SJSA1 (cell line): Measurements from ENCODE around the gene HSPA1A. TPM values are rescaled to one million over a fixed set of nuclear protein-coding genes. Genes with fewer than 3 reads are reported as not detected.
A peak's percentile ranks its signal among the peaks of the same experiment; 100 is the strongest.
"Not testable (repeated sequence)": the region's sequence is repeated elsewhere in the genome, so short reads cannot be mapped to it uniquely, and the experiment has no call there.

Experiments
- DNase-seq, 2 experiments: peaks; one replicate each; pipeline ENCODE4 v3.0.0-alpha.2; 2015 to 2020; ENCODE audit warnings: low spot score in 2 of 2, low read depth in 1 of 2
- H3K27ac ChIP-seq: fragments of 250-450 bp; sonication (Bioruptor Pico); 2 replicates; pipeline ENCODE4 v1.5.1; 2020; ENCODE audit warnings: mild to moderate bottlenecking, moderate library complexity
- H3K27me3 ChIP-seq: fragments of 250-450 bp; sonication (Bioruptor Pico); replicated peaks from 2 replicates; pipeline ENCODE4 v1.5.1; 2020; ENCODE audit warnings: mild to moderate bottlenecking, moderate library complexity
- H3K36me3 ChIP-seq: fragments of 250-450 bp; sonication (Bioruptor Pico); 2 replicates; pipeline ENCODE4 v1.5.1; 2020; ENCODE audit warnings: mild to moderate bottlenecking
- H3K4me1 ChIP-seq: fragments of 250-450 bp; sonication (Bioruptor Pico); replicated peaks from 2 replicates; pipeline ENCODE4 v1.6.1; 2021; ENCODE audit warnings: mild to moderate bottlenecking
- H3K4me3 ChIP-seq: fragments of 250-450 bp; sonication (Bioruptor Pico); 2 replicates; pipeline ENCODE4 v1.5.1; 2020; ENCODE audit warnings: mild to moderate bottlenecking
- H3K9me3 ChIP-seq: fragments of 250-450 bp; sonication (Bioruptor Pico); replicated peaks from 2 replicates; pipeline ENCODE4 v1.5.1; 2020; ENCODE audit warnings: mild to moderate bottlenecking
- total RNA-seq: library from RNA; depleted of rRNA; stranded (reverse); fragments of >200 nt; shearing (Covaris generic); gene quantifications from 2 replicates; pipeline ENCODE4 v1.2.3, GENCODE V29; 2014

HSPA1A gene
- total RNA-seq, 1 experiment from 2014 or later, result 214 TPM

DNA sequence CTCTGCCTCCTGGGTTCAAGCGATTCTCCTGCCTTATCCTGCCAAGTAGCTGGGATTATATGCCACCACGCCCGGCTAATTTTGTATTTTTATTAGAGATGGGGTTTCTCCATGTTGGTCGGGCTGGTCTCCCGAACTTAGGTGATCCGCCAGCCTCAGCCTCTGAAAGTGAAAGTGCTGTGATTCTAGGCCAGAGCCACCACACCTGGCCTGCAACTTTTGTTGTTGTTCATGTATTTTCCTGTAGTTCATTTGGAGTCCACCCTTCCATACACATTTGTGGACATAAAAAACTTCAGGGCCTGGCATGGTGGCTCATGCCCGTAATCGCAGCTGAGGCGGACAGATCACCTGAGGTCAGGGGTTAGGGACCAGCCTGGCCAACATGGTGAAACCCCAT lies 26.7 kb downstream of the HSPA1A start:
- Histone ChIP-seq H3K27ac (no peak overlapping the region), H3K36me3 (peaks cover 50% of the 10 kb centered on the region), H3K9me3 (no peaks in the 10 kb centered on the region), H3K4me1 (peaks cover 17% of the 10 kb centered on the region), H3K4me3 (no peak overlapping the region), H3K27me3 (no peaks in the 10 kb centered on the region)
- DNase-seq, result no peak

DNA sequence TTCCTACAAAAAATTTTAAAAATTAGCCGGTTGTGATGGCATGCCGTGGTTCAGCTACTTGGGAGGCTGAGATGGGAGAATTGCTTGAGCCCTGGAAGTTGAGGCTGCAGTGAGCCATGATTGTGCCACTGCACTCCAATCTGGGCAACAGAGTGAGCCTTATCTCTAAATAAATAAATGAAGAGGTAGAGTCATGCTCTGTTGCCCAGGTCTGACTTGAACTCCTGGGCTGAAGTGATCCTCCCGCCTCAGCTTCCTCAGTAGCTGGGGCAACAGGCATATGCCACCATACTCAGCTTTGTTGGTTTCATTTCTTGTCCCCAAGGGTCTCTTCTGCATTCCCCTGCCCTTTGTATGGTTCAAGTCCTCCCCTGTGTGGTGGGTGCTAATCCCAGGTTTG lies 29.2 kb downstream of the HSPA1A start:
- peaks cover 25% of the 10 kb centered on the region for H3K36me3 ChIP-seq
- no peaks in the 10 kb centered on the region for H3K9me3 ChIP-seq
- no peaks in the 10 kb centered on the region; the same call in 1 of the 2 replicates for H3K4me1 ChIP-seq
- DNase-seq, result no peak
- H3K27me3 ChIP-seq, result no peaks in the 10 kb centered on the region
- H3K4me3 ChIP-seq, result no peak overlapping the region
- no peak overlapping the region for H3K27ac ChIP-seq

- no peaks in the 10 kb centered on the region for H3K27me3 ChIP-seq
- H3K36me3 ChIP-seq, result no peaks in the 10 kb centered on the region
- H3K4me3 ChIP-seq, result no peak overlapping the region
- H3K4me1 ChIP-seq, result no peaks in the 10 kb centered on the region
- DNase-seq, result no peak
- H3K9me3 ChIP-seq, result no peaks in the 10 kb centered on the region
- H3K27ac ChIP-seq, result no peak overlapping the region
Observed at GRCh38 chr6:31847276-31847978, 32.1 kb downstream of the HSPA1A start.

DNA sequence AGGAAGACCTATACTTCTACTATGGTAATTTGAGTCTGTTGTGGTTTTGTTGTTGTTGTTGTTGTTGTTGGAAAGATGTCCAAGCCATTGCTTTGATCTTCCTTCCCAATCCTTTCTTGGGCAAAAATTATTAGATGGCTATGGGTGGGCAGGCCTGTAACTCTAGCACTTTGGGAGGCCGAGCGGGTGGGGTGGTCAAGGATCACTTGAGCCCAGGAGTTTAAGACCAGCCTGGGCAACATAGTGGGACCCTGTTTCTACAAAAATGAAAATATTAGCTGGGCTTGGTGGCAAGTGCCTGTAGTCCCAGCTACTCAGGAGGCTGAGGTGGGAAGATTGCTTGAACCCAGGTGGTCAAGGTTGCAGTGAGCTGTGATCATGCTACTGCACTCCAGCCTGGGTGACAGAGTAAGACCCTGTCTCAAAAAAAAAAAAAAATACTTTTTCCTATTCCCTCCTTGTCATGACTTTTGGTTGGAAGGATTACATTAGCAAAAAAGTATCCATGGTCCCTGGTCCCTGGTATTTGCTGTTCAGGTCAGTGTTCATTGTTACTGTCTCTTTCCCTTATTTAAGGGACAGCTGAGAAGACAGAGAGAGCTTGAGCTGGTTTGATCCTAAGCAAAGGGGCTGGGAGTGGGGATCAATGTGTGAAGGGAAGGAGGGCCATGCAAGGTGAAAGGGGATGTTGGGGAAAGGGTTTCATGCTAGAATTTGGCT lies 35.6 kb downstream of the HSPA1A start:
- DNase-seq, result no peak
- no peaks in the 10 kb centered on the region for H3K4me1 ChIP-seq
- no peaks in the 10 kb centered on the region for H3K27me3 ChIP-seq
- no peak overlapping the region for H3K4me3 ChIP-seq
- no peaks in the 10 kb centered on the region for H3K9me3 ChIP-seq
- no peak overlapping the region for H3K27ac ChIP-seq
- H3K36me3 ChIP-seq, result no peaks in the 10 kb centered on the region

DNA sequence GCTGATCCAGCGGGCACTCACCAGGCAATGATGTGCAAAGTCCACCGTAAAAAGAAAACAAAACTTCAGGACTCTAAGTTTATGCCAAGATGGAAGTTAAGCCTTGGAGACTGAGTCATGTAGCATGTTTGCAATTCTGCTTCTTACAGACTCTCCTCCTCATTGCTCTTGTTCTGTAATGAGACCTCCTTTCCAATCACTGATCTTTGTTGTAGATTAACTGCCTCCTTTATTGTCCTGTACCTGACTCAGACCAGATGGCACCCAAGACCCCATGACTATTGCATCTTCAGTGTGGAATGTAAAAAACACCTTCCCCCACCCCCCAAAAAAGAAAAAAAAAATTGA lies 36.1 kb downstream of the HSPA1A start:
- no peak overlapping the region for H3K27ac ChIP-seq
- H3K27me3 ChIP-seq, result no peaks in the 10 kb centered on the region
- no peak for DNase-seq
- H3K36me3 ChIP-seq, result no peaks in the 10 kb centered on the region
- no peaks in the 10 kb centered on the region for H3K4me1 ChIP-seq
- no peak overlapping the region for H3K4me3 ChIP-seq
- no peaks in the 10 kb centered on the region for H3K9me3 ChIP-seq

GRCh38 chr6:31851980-31852718 lies 36.8 kb downstream of the HSPA1A start:
- not testable (repeated sequence) for H3K4me3 ChIP-seq, H3K9me3 ChIP-seq, H3K27me3 ChIP-seq, DNase-seq, H3K4me1 ChIP-seq, H3K27ac ChIP-seq, H3K36me3 ChIP-seq

DNA sequence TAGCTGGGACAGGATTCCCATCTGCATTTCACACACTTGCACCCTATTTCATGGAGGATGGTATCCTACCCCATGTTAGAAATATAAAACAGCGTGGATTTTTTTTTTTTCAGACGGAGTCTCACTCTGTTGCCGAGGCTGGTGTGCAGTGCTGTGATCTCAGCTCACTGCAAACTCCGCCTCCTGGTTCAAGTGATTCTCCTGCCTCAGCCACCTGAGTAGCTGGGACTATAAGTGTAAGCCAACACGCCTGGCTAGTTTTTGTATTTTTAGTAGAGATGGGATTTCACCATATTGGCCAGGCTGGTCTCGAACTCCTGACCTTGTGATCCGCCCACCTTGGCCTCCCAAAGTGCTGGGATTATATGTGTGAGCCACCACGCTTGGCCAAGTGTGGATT lies 42.4 kb downstream of the HSPA1A start:
- not testable (repeated sequence) for H3K4me1 ChIP-seq, H3K27ac ChIP-seq, H3K4me3 ChIP-seq, H3K9me3 ChIP-seq, H3K27me3 ChIP-seq, DNase-seq
- peaks cover 12% of the 10 kb centered on the region; the same call in 1 of the 2 replicates for H3K36me3 ChIP-seq

DNA sequence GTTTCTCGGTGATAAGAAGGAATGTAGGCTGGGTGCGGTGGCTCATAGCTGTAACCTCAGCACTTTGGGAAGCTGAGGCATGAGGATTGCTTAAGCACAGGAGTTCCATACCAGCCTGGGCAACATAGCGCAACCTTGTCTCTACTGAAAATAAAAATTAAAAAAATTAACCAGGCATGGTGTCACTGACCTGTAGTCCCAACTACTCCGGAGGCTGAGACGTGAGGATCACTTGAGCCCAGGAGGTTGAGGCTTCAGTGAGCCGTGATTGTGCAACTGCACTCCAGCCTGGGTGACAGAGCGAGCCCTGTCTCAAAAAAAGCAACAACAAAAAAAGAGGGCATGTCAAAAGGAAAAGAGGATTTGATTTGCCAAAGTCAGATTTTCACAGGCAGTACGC lies 43.4 kb downstream of the HSPA1A start:
- H3K27ac ChIP-seq, result no peak overlapping the region
- peaks cover 12% of the 10 kb centered on the region; the same call in 1 of the 2 replicates for H3K36me3 ChIP-seq
- H3K4me1 ChIP-seq, result peaks cover 12% of the 10 kb centered on the region
- no peak overlapping the region for H3K4me3 ChIP-seq
- H3K27me3 ChIP-seq, result no peaks in the 10 kb centered on the region
- H3K9me3 ChIP-seq, result no peaks in the 10 kb centered on the region
- DNase-seq, result no peak

DNA sequence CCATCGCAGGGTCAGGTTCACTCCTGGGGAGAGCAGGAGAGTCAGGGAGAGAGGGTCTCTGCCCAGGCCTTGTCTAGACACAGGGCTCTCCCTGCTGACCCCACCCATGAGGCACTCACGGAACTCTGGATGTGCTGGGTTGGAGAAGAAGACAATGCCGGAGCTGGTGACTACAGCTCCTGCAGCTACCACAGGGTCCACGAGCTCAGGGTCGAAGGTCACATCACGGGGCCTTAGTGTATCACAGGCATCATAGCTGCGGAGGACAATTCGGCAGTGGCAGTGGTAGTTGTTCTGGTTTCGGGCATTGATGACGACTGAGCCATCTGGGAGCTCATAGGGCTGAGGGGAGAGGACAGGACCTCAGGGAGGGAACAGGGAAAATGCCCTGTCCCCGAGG lies 44.6 kb downstream of the HSPA1A start:
- no peak overlapping the region for H3K4me3 ChIP-seq
- H3K4me1 ChIP-seq, result peaks cover 16% of the 10 kb centered on the region
- H3K27ac ChIP-seq, result no peak overlapping the region
- H3K9me3 ChIP-seq, result no peaks in the 10 kb centered on the region
- H3K36me3 ChIP-seq, result peaks cover 12% of the 10 kb centered on the region; the same call in 1 of the 2 replicates
- no peak for DNase-seq
- no peaks in the 10 kb centered on the region for H3K27me3 ChIP-seq

GRCh38 chr6:31860349-31860748 lies 45.0 kb downstream of the HSPA1A start:
- no peak overlapping the region for H3K4me3 ChIP-seq
- H3K36me3 ChIP-seq, result peaks cover 12% of the 10 kb centered on the region; the same call in 1 of the 2 replicates
- H3K27me3 ChIP-seq, result no peaks in the 10 kb centered on the region
- no peaks in the 10 kb centered on the region for H3K9me3 ChIP-seq
- peaks cover 16% of the 10 kb centered on the region for H3K4me1 ChIP-seq
- no peak for DNase-seq
- H3K27ac ChIP-seq, result no peak overlapping the region

- no peak overlapping the region for H3K4me3 ChIP-seq
Observed at GRCh38 chr6:31861150-31861549, 45.8 kb downstream of the HSPA1A start.

DNA sequence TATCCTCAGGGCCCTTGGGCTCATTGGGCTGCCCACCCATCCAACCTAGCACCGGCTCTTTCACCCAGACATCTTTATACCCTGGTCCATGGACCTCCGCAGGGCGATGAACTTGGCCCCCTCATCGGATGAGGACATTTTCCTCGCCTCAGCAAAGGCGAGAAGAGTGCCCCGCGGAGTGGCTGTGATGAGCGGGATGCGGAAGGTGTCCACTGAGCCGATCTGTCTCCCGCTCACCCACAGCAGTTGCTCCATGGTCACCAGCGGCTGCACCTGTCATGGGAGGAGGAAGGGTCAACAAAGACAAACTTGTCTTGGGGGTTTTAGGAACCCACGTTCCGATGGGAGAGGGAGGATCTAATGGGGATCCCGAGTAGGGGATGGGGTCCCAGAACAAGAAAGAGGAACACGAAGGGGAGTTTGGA lies 46.6 kb downstream of the HSPA1A start:
- no peak overlapping the region for H3K27ac ChIP-seq
- DNase-seq, result no peak
- H3K4me1 ChIP-seq, result peaks cover 16% of the 10 kb centered on the region
- no peaks in the 10 kb centered on the region for H3K27me3 ChIP-seq
- no peaks in the 10 kb centered on the region for H3K9me3 ChIP-seq
- peaks cover 12% of the 10 kb centered on the region; the same call in 1 of the 2 replicates for H3K36me3 ChIP-seq
- peak overlapping the region; percentile 55 for H3K4me3 ChIP-seq

More at GRCh38 chr6:31861150-31861549, 45.8 kb downstream of the HSPA1A start:
- Histone ChIP-seq H3K36me3 (peaks cover 12% of the 10 kb centered on the region; the same call in 1 of the 2 replicates), H3K27ac (no peak overlapping the region), H3K27me3 (no peaks in the 10 kb centered on the region), H3K4me1 (peaks cover 16% of the 10 kb centered on the region), H3K9me3 (no peaks in the 10 kb centered on the region)
- DNase-seq, result no peak

GRCh38 chr6:31862344-31863235 lies 47.2 kb downstream of the HSPA1A start, which contains the start of gene NEU1:
Gene NEU1 (minus strand): TSS chr6:31862821. CDS start chr6:31862776, 45 bp downstream.
- Histone ChIP-seq H3K4me1 (peaks cover 16% of the 10 kb centered on the region), H3K9me3 (no peaks in the 10 kb centered on the region), H3K36me3 (peaks cover 12% of the 10 kb centered on the region; the same call in 1 of the 2 replicates), H3K4me3 (peak within 1 kb of the TSS; percentile 55), H3K27ac (peak within 1 kb of the TSS; percentile 39), H3K27me3 (no peaks in the 10 kb centered on the region)
- peak; percentile 99 to 100 for DNase-seq
